Mesenchymal stem cell (in vitro differentiated cells and primary cell): Measurements from ENCODE around the gene LEF1.

Experiments used
- DNase-seq: peaks from one replicate; pipeline ENCODE4 v3.0.0-alpha.2; 2013
- H2AFZ ChIP-seq: one replicate; pipeline ENCODE4 v1.6.1; 2013; ENCODE audit warnings: low read depth, mild to moderate bottlenecking, control low read depth, inconsistent platforms, low read length, moderate library complexity
- H2AK5ac ChIP-seq: 2 replicates; pipeline ENCODE4 v1.6.1; 2013; ENCODE audit warnings: low read length, moderate library complexity, mild to moderate bottlenecking, inconsistent platforms; ENCODE audit not compliant: severe bottlenecking
- H2BK120ac ChIP-seq: one replicate; pipeline ENCODE4 v1.6.1; 2013; ENCODE audit warnings: low read depth, mild to moderate bottlenecking, inconsistent platforms, low read length, moderate library complexity
- H2BK12ac ChIP-seq, 2 experiments: one replicate each; pipeline ENCODE4 v1.6.1; 2013; ENCODE audit warnings: inconsistent platforms in 2 of 2, low read length in 2 of 2, mild to moderate bottlenecking in 2 of 2, moderate library complexity in 2 of 2, control low read depth in 1 of 2
- H2BK15ac ChIP-seq: one replicate; pipeline ENCODE4 v1.6.1; 2013; ENCODE audit warnings: mild to moderate bottlenecking, low read depth, inconsistent platforms; ENCODE audit not compliant: poor library complexity, severe bottlenecking
- H2BK5ac ChIP-seq: 2 replicates; pipeline ENCODE4 v1.6.1; 2013; ENCODE audit warnings: low read depth, mild to moderate bottlenecking, low read length, control low read depth, inconsistent platforms; ENCODE audit not compliant: poor library complexity, severe bottlenecking
- H3K14ac ChIP-seq, 2 experiments: one replicate each; pipeline ENCODE4 v1.6.1; 2013; ENCODE audit warnings: inconsistent platforms in 2 of 2, low read length in 2 of 2, control low read depth in 1 of 2, mild to moderate bottlenecking in 1 of 2, moderate library complexity in 1 of 2
- H3K18ac ChIP-seq, 2 experiments: one replicate each; pipeline ENCODE4 v1.6.1; 2013; ENCODE audit warnings: inconsistent platforms in 2 of 2, low read length in 2 of 2, control low read depth in 1 of 2, low read depth in 1 of 2, mild to moderate bottlenecking in 1 of 2
- H3K23ac ChIP-seq, 2 experiments: one replicate each; pipeline ENCODE4 v1.6.1; 2013; ENCODE audit warnings: inconsistent platforms in 2 of 2, low read length in 2 of 2, mild to moderate bottlenecking in 2 of 2, moderate library complexity in 2 of 2, control low read depth in 1 of 2
- H3K27ac ChIP-seq: 2 replicates; pipeline ENCODE4 v1.5.1; 2013; ENCODE audit warnings: mild to moderate bottlenecking, moderate library complexity, low read length, control low read depth, inconsistent platforms; ENCODE audit not compliant: poor library complexity, severe bottlenecking
- H3K27me3 ChIP-seq, 2 experiments: 2 replicates each; pipeline versions ENCODE4 v1.6.1 to v1.7.0; 2013; ENCODE audit warnings: low read length in 2 of 2, mild to moderate bottlenecking in 2 of 2, moderate library complexity in 2 of 2, control low read depth in 1 of 2, inconsistent platforms in 1 of 2; ENCODE audit not compliant: control insufficient read depth in 1 of 2, insufficient read depth in 1 of 2
- H3K36me3 ChIP-seq, 2 experiments: 2 replicates each; pipeline versions ENCODE4 v1.6.1 to v1.7.0; 2013; ENCODE audit warnings: low read length in 2 of 2, control low read depth in 1 of 2, inconsistent platforms in 1 of 2, low read depth in 1 of 2, mild to moderate bottlenecking in 1 of 2; ENCODE audit not compliant: insufficient read depth in 2 of 2, control insufficient read depth in 1 of 2
- H3K4ac ChIP-seq, 2 experiments: one replicate each; pipeline ENCODE4 v1.6.1; 2013; ENCODE audit warnings: inconsistent platforms in 2 of 2, low read length in 2 of 2, mild to moderate bottlenecking in 2 of 2, moderate library complexity in 2 of 2, control low read depth in 1 of 2, low read depth in 1 of 2
- H3K4me1 ChIP-seq: 2 replicates; pipeline ENCODE4 v1.6.1; 2013; ENCODE audit warnings: low read depth, low read length, control low read depth; ENCODE audit not compliant: control insufficient read depth, insufficient read depth
- H3K4me2 ChIP-seq: 2 replicates; pipeline ENCODE4 v1.6.1; 2013; ENCODE audit warnings: low read length, mild to moderate bottlenecking, inconsistent platforms; ENCODE audit not compliant: poor library complexity, severe bottlenecking
- H3K4me3 ChIP-seq, 2 experiments: 2 replicates each; pipeline versions ENCODE4 v1.5.1 to v1.7.0; 2013; ENCODE audit warnings: low read length in 2 of 2, mild to moderate bottlenecking in 2 of 2, control low read depth in 1 of 2, low read depth in 1 of 2; ENCODE audit not compliant: insufficient read depth in 1 of 2
- H3K79me1 ChIP-seq: replicated peaks from 2 replicates; pipeline ENCODE4 v1.6.1; 2013; ENCODE audit warnings: mild to moderate bottlenecking, control low read depth, low read length, inconsistent platforms; ENCODE audit not compliant: poor library complexity, severe bottlenecking
- H3K9ac ChIP-seq: 2 replicates; pipeline ENCODE4 v1.7.0; 2013; ENCODE audit warnings: mild to moderate bottlenecking, low read length, moderate library complexity
- H3K9me3 ChIP-seq: 2 replicates; pipeline ENCODE4 v1.7.0; 2013; ENCODE audit warnings: mild to moderate bottlenecking, low read length; ENCODE audit not compliant: control insufficient read depth
- H4K8ac ChIP-seq: one replicate; pipeline ENCODE4 v1.6.1; 2013; ENCODE audit warnings: inconsistent platforms, mild to moderate bottlenecking, low read length, moderate library complexity
- H4K91ac ChIP-seq: one replicate; pipeline ENCODE4 v1.6.1; 2013; ENCODE audit warnings: mild to moderate bottlenecking, low read length, inconsistent platforms
- WGBS: methylation state at CpG from one replicate; pipeline ENCODE4 v1.1.7; 2013; ENCODE audit warnings: mixed read lengths; 5-methylcytosine and 5-hydroxymethylcytosine counted together

The LEF1 gene

GRCh38 chr4:108146336-108146735, 22.4 kb downstream of the LEF1 start:
- Histone ChIP-seq H2BK120ac (no peak overlapping the region), H3K18ac (no peak overlapping the region), H2AFZ (no peak overlapping the region), H3K4me1 (peaks cover 4% of the 10 kb centered on the region), H3K23ac (no peak overlapping the region), H3K27ac (no peak overlapping the region), H3K27me3 (no peaks in the 10 kb centered on the region), H3K9me3 (no peaks in the 10 kb centered on the region), H3K14ac (no peak overlapping the region), H3K36me3 (no peaks in the 10 kb centered on the region), H3K4me2 (no peak overlapping the region), H2BK15ac (no peak overlapping the region), H3K9ac (no peak overlapping the region), H2BK5ac (no peak overlapping the region), H3K4ac (no peak overlapping the region), H2BK12ac (no peak overlapping the region), H3K79me1 (no peaks in the 10 kb centered on the region), H4K91ac (no peak overlapping the region), H3K4me3 (no peak overlapping the region), H2AK5ac (no peak overlapping the region), H4K8ac (no peak overlapping the region)
- WGBS, result 100% methylated on average over 1 of the region's 3 CpGs
- no peak for DNase-seq

- H3K79me1 ChIP-seq, result no peaks in the 10 kb centered on the region
- DNase-seq, result no peak
- no peaks in the 10 kb centered on the region for H3K36me3 ChIP-seq
- H4K8ac ChIP-seq, result peak overlapping the region; percentile 53
- no peak overlapping the region for H3K14ac ChIP-seq
- H3K4me3 ChIP-seq, result no peak overlapping the region
- 52% methylated on average over 3 of the region's 3 CpGs for WGBS
- no peaks in the 10 kb centered on the region for H3K9me3 ChIP-seq
- no peak overlapping the region for H3K23ac ChIP-seq
- no peak overlapping the region for H2BK15ac ChIP-seq
- H2AK5ac ChIP-seq, result no peak overlapping the region
- no peak overlapping the region for H3K4ac ChIP-seq
- H3K18ac ChIP-seq, result no peak overlapping the region
- H2BK120ac ChIP-seq, result no peak overlapping the region
- H3K27me3 ChIP-seq, result no peaks in the 10 kb centered on the region
- H2AFZ ChIP-seq, result no peak overlapping the region
- H3K9ac ChIP-seq, result no peak overlapping the region
- no peak overlapping the region for H4K91ac ChIP-seq
- no peak overlapping the region for H2BK12ac ChIP-seq
- no peak overlapping the region for H3K27ac ChIP-seq
- no peak overlapping the region for H3K4me2 ChIP-seq
- peaks cover 4% of the 10 kb centered on the region for H3K4me1 ChIP-seq
- no peak overlapping the region for H2BK5ac ChIP-seq
Measured at GRCh38 chr4:108144451-108144850, 24.3 kb downstream of the LEF1 start.

GRCh38 chr4:108143515-108143914, 25.2 kb downstream of the LEF1 start:
- H3K27ac ChIP-seq, result no peak overlapping the region
- no peaks in the 10 kb centered on the region for H3K79me1 ChIP-seq
- no peak overlapping the region for H3K4ac ChIP-seq
- H3K4me1 ChIP-seq, result peaks cover 6% of the 10 kb centered on the region
- WGBS, result 91% methylated on average over 4 of the region's 4 CpGs
- H2AFZ ChIP-seq, result no peak overlapping the region
- H2BK120ac ChIP-seq, result no peak overlapping the region
- no peak overlapping the region for H3K9ac ChIP-seq
- H2BK5ac ChIP-seq, result no peak overlapping the region
- no peak overlapping the region for H3K4me2 ChIP-seq
- no peak overlapping the region for H3K23ac ChIP-seq
- H3K14ac ChIP-seq, result no peak overlapping the region
- H2BK15ac ChIP-seq, result no peak overlapping the region
- DNase-seq, result no peak
- no peak overlapping the region for H3K4me3 ChIP-seq
- no peak overlapping the region for H2BK12ac ChIP-seq
- H3K9me3 ChIP-seq, result no peaks in the 10 kb centered on the region
- no peak overlapping the region for H2AK5ac ChIP-seq
- no peaks in the 10 kb centered on the region for H3K36me3 ChIP-seq
- H3K27me3 ChIP-seq, result no peaks in the 10 kb centered on the region
- H3K18ac ChIP-seq, result no peak overlapping the region
- no peak overlapping the region for H4K8ac ChIP-seq
- H4K91ac ChIP-seq, result no peak overlapping the region

GRCh38 chr4:108142870-108143269, 25.9 kb downstream of the LEF1 start:
- Histone ChIP-seq H3K27me3 (no peaks in the 10 kb centered on the region), H3K4ac (no peak overlapping the region), H3K4me3 (no peak overlapping the region), H2BK12ac (no peak overlapping the region), H3K79me1 (no peaks in the 10 kb centered on the region), H2BK120ac (no peak overlapping the region), H3K27ac (no peak overlapping the region), H3K4me1 (peaks cover 5% of the 10 kb centered on the region), H4K91ac (no peak overlapping the region), H2AFZ (no peak overlapping the region), H3K9ac (no peak overlapping the region), H2BK5ac (no peak overlapping the region), H3K23ac (no peak overlapping the region), H2BK15ac (no peak overlapping the region), H3K18ac (no peak overlapping the region), H3K36me3 (no peaks in the 10 kb centered on the region), H3K4me2 (no peak overlapping the region), H2AK5ac (no peak overlapping the region), H4K8ac (no peak overlapping the region), H3K9me3 (no peaks in the 10 kb centered on the region), H3K14ac (no peak overlapping the region)
- 100% methylated on average over 1 of the region's 2 CpGs for WGBS
- DNase-seq, result no peak
